Left lung (tissue), 14 donors: Measurements from ENCODE around the gene OR2Y1. TPM values are rescaled to one million over a fixed set of nuclear protein-coding genes. Genes with fewer than 3 reads are reported as not detected.
"Not testable (repeated sequence)": the region's sequence is repeated elsewhere in the genome, so short reads cannot be mapped to it uniquely, and the experiment has no call there.

ENCODE experiments used
- ATAC-seq: fragments of 200-7000 bp; cut with Tn5 transposase; one replicate; pipeline ENCODE4 v1.9.1; 2020; ENCODE audit warnings: moderate library complexity
- DNase-seq, 4 donors: peaks; one replicate each; pipeline ENCODE4 v3.0.0-alpha.2; 2013 to 2020
- H3K27ac ChIP-seq, 2 donors: fragments of 200-600 bp; sonication (generic) in 1 of 2; one replicate each; pipeline versions ENCODE4 v1.5.0 to v1.8.0; 2020 to 2021
- H3K27me3 ChIP-seq, 2 donors: fragments of 200-600 bp; sonication (generic) in 1 of 2; one replicate each; pipeline versions ENCODE4 v1.5.0 to v1.8.0; 2020 to 2021
- H3K36me3 ChIP-seq, 2 donors: fragments of 200-600 bp; sonication (generic) in 1 of 2; one replicate each; pipeline versions ENCODE4 v1.5.0 to v1.8.0; 2020 to 2021
- H3K4me1 ChIP-seq, 2 donors: fragments of 200-600 bp; one replicate each; pipeline ENCODE4 v1.8.0; 2021
- H3K4me3 ChIP-seq, 2 donors: fragments of 200-600 bp; sonication (generic) in 1 of 2; one replicate each; pipeline versions ENCODE4 v1.5.0 to v1.8.0; 2020 to 2021; ENCODE audit warnings: mild to moderate bottlenecking in 1 of 2
- H3K9me3 ChIP-seq, 2 donors: fragments of 200-600 bp; sonication (generic) in 1 of 2; one replicate each; pipeline versions ENCODE4 v1.5.0 to v1.8.0; 2020 to 2021
- CTCF ChIP-seq, 2 donors: fragments of 200-600 bp; sonication (generic) in 1 of 2; IDR thresholded peaks; one replicate each; pipeline versions ENCODE4 v1.5.0 to v1.8.0; 2021; ENCODE audit warnings: antibody characterized with exemption in 2 of 2
- intact Hi-C, 2 donors: fragments of 100-400 bp; cut with DNase I; formaldehyde crosslinking; loops; one replicate each; pipeline versions ENCODE4 v1.11.2 to v1.14.2; 2022
- long read RNA-seq, 12 donors: library from polyadenylated mRNA in 2 of 12; unstranded in 2 of 12; transcript quantifications; one replicate each; pipeline ENCODE4 v2.0.0 and lab custom pipeline, GENCODE V29; 2019 to 2026
- polyA plus RNA-seq, 6 donors: library from polyadenylated mRNA; unstranded; fragments of 120-200 nt; gene quantifications; one replicate each; pipeline ENCODE4 v1.2.1, GENCODE V29; 2013; ENCODE audit not compliant: insufficient read length in 6 of 6
- total RNA-seq, 2 donors: library from RNA; stranded (reverse); fragmentation: NEBNext Ultra II Directional; extraction: Animal tissue kit (Norgen Biotek cat#: 25700); gene quantifications; one replicate each; pipeline ENCODE4 v1.2.1, GENCODE V29; 2021
- donor health status: DM: no; HTN: yes; CAD: no.
- donor health status: DM: no; HTN: no; CAD: no.

The OR2Y1 gene
- not detected for total RNA-seq
- not detected for polyA plus RNA-seq
- long read RNA-seq, donor 1: 0 reads
- long read RNA-seq, donor 2: 0 reads
- long read RNA-seq, donor 3: 0 reads
- long read RNA-seq, donor 4: 0 reads
- long read RNA-seq, donor 5: 0 reads
- long read RNA-seq, donor 6: 0 reads
- long read RNA-seq, donor 7: 0 reads
- long read RNA-seq, donor 8: 0 reads
- long read RNA-seq, donor 9: 0 reads
- long read RNA-seq, donor 10: 0 reads
- long read RNA-seq, donor 11: 0 reads
- long read RNA-seq, donor 12: 0 reads

DNA sequence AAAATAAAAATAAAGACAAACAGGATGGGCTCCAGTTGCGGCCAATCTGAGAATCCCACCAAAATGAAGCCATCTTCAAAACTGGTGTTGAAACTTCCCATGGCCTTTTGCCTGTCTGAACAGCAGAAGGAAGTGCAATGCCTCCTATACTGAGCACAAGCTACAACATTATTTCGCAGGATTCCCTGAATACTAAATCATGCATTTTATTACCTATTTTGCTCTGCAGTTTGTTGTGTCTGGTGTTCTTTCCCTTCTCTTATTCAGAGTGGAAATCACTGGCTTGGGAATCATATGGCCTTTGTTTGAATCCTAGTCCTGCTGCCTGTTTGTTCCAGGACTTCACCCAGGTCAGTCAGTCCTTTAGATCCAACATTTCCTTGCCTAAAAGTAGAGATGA lies at the start of gene OR2Y1:
TSS of gene OR2Y1 (minus strand) at position 101 of the 400 bp plus-strand sequence. CDS start at position 101, 0 bp downstream.
- intact Hi-C loops: no loop called here
- no peak within 1 kb of the TSS for H3K27ac ChIP-seq
- H3K9me3 ChIP-seq: no peaks in the 10 kb centered on the region
- no peaks in the 10 kb centered on the region for H3K36me3 ChIP-seq
- no peak for ATAC-seq
- TF ChIP-seq CTCF (IDR thresholded peaks at IDR 0.05): no peak
- no peak within 1 kb of the TSS for H3K4me3 ChIP-seq
- H3K4me1 ChIP-seq: no peaks in the 10 kb centered on the region
- peaks cover 0 to 58% of the 10 kb centered on the region in 2 donors for H3K27me3 ChIP-seq
- no peak for DNase-seq

DNA sequence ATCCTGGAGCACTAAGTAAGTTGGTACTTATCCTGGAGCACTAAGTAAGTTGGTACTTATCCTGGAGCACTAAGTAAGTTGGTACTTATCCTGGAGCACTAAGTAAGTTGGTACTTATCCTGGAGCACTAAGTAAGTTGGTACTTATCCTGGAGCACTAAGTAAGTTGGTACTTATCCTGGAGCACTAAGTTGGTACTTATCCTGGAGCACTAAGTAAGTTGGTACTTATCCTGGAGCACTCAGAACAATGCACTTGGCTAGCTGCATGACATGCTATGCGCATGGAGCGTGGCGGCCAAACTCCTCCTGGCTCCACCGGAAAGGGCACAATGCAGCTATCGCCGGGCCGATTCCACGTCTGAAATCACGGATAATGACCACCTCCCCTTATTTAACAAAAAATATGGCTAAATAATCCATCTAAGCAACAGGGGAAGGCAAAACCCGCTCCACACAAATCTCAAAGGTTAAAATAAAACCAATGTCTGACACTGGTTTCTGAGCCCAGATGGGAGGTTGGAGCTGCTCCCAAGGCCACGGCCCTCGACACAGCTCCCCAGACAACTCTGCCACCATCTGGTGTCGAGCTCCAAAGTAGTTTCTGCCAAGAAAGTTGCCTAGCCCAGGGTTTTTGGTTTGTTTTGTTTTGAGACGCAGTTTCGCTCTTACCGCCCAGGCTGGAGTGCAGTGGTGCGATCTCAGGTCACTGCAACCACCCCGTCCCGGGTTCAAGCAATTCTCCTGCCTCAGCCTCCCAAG lies 49.0 kb upstream of the OR2Y1 start:
- H3K36me3 ChIP-seq: peaks cover 0 to 66% of the 10 kb centered on the region in 2 donors
- peaks cover 21 to 55% of the 10 kb centered on the region in 2 donors for H3K4me1 ChIP-seq
- not testable (repeated sequence) for ATAC-seq, H3K27me3 ChIP-seq, DNase-seq, H3K4me3 ChIP-seq, H3K9me3 ChIP-seq, H3K27ac ChIP-seq
- intact Hi-C loops: loop anchor here in 1 of 2 donors (5.0 kb wide), 1 partner anchor 73 kb away; the partner anchor contains the start of gene ZFP62

DNA sequence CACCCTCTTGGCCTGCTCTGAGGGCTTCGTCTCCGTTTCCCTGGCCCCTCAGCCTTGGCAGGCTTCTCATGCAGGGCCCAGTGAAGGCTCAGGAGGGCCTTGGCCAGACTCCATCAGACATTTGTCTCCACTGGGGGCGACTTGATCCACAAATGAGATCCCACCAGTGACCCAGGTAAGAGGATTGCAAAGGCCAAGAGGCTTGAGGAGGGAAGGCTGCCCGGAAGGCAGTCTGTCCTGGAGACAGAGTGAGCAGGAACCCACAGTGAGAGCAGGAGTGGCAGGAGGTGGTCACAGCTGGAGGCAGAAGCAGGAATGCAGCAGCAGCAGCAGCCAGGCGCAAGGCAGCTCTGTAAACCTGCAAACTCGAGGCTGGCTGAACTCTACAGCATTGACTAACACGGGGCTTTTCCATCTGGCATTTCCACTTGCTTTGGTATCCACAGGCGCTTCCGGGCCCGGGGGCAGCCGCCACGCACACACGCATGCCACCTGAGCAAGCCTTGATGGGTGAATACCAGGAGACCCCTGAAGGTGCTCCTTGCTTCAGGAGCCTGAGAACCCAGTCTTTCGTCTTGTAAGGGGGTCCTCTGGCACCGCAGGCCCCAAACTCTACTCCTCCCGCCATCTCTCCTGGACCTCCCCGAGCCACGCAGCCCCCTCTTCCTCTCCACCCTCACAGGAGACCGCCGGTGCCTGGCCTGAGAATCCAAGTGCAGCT lies 48.0 kb upstream of the OR2Y1 start:
- Histone ChIP-seq H3K4me3 (no peak overlapping the region), H3K27me3 (no peaks in the 10 kb centered on the region), H3K4me1 (peaks cover 21 to 52% of the 10 kb centered on the region in 2 donors), H3K27ac (peak overlapping the region in 1 of 2 donors; percentile 61), H3K36me3 (peaks cover 0 to 56% of the 10 kb centered on the region in 2 donors), H3K9me3 (no peaks in the 10 kb centered on the region)
- intact Hi-C loops: loop anchor here in 1 of 2 donors (5.0 kb wide), 1 partner anchor 74 kb away; the partner anchor contains the start of gene ZFP62
- DNase-seq (no peak), ATAC-seq (no peak)
- TF ChIP-seq CTCF (IDR thresholded peaks at IDR 0.05): no peak

DNA sequence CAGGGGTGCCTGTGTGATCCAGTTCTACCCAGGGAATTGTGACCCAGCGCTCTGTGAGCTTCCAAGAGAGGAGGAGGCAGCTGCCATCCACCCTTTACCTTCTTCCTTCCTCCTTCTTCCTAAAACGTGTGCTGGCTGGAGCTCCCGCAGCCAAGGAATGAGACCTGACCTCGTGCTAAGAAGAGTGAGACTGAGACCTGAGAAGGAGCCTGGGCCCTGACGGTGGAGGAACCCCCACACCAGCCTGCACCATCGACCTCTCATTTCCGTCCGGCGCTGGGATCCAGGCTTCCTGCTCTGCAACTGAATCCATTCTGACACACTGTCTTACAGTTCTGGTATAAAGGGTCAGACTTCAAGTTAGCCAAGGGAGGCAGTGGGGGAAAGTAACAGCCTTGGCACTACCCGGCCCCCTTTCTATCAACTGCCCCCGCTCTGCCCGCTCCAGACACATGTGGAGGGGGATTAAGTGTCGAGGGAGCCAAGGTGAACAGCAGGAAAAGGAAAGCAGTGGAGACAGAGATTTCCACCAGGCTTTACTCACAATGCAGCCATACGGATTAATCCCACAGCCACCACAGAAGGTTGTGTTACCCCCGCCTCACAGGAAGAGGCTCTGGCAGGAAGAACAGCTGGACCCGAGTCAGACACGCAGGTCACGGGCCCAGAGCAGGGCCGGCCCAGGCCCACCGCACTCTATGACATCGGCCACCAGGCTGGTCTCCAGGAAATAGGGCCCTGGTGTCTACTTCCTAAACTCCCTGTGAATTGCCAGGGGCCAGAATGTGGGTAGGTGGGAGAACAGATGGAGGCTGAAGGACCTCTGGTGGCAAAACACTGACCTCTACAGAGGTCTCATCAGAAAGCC lies 46.9 kb upstream of the OR2Y1 start:
- intact Hi-C loops: loop anchor here in 1 of 2 donors (5.0 kb wide), 1 partner anchor 76 kb away; the partner anchor contains the start of gene ZFP62
- Histone ChIP-seq H3K36me3 (peaks cover 0 to 45% of the 10 kb centered on the region in 2 donors), H3K4me3 (no peak overlapping the region), H3K4me1 (peaks cover 21 to 48% of the 10 kb centered on the region in 2 donors), H3K9me3 (no peaks in the 10 kb centered on the region), H3K27me3 (no peaks in the 10 kb centered on the region), H3K27ac (peak overlapping the region; percentile 61 to 81)
- DNase-seq (no peak), ATAC-seq (no peak)
- no peak for TF ChIP-seq CTCF (IDR thresholded peaks at IDR 0.05)

- Histone ChIP-seq H3K4me1 (peaks cover 21 to 48% of the 10 kb centered on the region in 2 donors), H3K9me3 (no peaks in the 10 kb centered on the region), H3K27ac (peak overlapping the region; percentile 61 to 81), H3K27me3 (no peaks in the 10 kb centered on the region), H3K36me3 (peaks cover 0 to 36% of the 10 kb centered on the region in 2 donors), H3K4me3 (no peak overlapping the region)
- no peak for DNase-seq
- intact Hi-C loops: loop anchor here in 1 of 2 donors (5.0 kb wide), 1 partner anchor 76 kb away; the partner anchor contains the start of gene ZFP62
- ATAC-seq: peak; percentile 37
- no peak for TF ChIP-seq CTCF (IDR thresholded peaks at IDR 0.05)
Measured at GRCh38 chr5:180785794-180786221, 46.0 kb upstream of the OR2Y1 start.
